Heart right ventricle (tissue), 16 donors: ENCODE data around the gene TBC1D2B. TPM values are rescaled to one million over a fixed set of nuclear protein-coding genes. Genes with fewer than 3 reads are reported as not detected.
"Not testable (repeated sequence)": the region's sequence is repeated elsewhere in the genome, so short reads cannot be mapped to it uniquely, and the experiment has no call there.

Source experiments
- ATAC-seq, 8 donors: fragments of 200-7000 bp; cut with Tn5 transposase; one replicate each; pipeline ENCODE4 v1.9.1; 2020; ENCODE audit warnings: mild to moderate bottlenecking in 8 of 8, moderate library complexity in 8 of 8, moderate number of reproducible peaks in 1 of 8
- DNase-seq, 2 donors: peaks; one replicate each; pipeline ENCODE4 v3.0.0-alpha.2; 2020
- H3K27ac ChIP-seq, 10 donors: fragments of 200-600 bp; sonication (generic) in 2 of 10; one replicate each; pipeline versions ENCODE4 v1.5.0 to v1.8.0; 2020 to 2022; ENCODE audit warnings: mild to moderate bottlenecking in 3 of 10
- H3K27me3 ChIP-seq, 7 donors: fragments of 200-600 bp; one replicate each; pipeline ENCODE4 v1.8.0; 2021 to 2022; ENCODE audit warnings: mild to moderate bottlenecking in 2 of 7
- H3K36me3 ChIP-seq, 9 donors: fragments of 200-600 bp; sonication (generic) in 1 of 9; one replicate each; pipeline versions ENCODE4 v1.5.0 to v1.8.0; 2020 to 2022; ENCODE audit warnings: mild to moderate bottlenecking in 2 of 9
- H3K4me1 ChIP-seq, 9 donors: fragments of 200-600 bp; sonication (generic) in 1 of 9; one replicate each; pipeline versions ENCODE4 v1.5.0 to v1.8.0; 2020 to 2022; ENCODE audit warnings: mild to moderate bottlenecking in 4 of 9
- H3K4me3 ChIP-seq, 10 donors: fragments of 200-600 bp; sonication (generic) in 2 of 10; one replicate each; pipeline versions ENCODE4 v1.5.0 to v1.8.0; 2020 to 2022; ENCODE audit warnings: mild to moderate bottlenecking in 7 of 10, moderate library complexity in 2 of 10
- H3K9me3 ChIP-seq, 11 donors: fragments of 200-600 bp in 10 of 11; sonication (generic) in 2 of 11; one replicate each; pipeline versions ENCODE4 v1.5.0 to v1.8.0; 2013 to 2022; ENCODE audit warnings: mild to moderate bottlenecking in 2 of 11, control low read depth in 1 of 11, moderate library complexity in 1 of 11
- WGBS, 2 donors: extraction: QIAGEN DNeasy Blood & Tissue Kit; methylation state at CpG; one replicate each; pipeline ENCODE4 v1.1.7; 2013; ENCODE audit warnings: inconsistent platforms in 1 of 2; 5-methylcytosine and 5-hydroxymethylcytosine counted together
- intact Hi-C, 10 donors: fragments of 100-400 bp; cut with DNase I; formaldehyde crosslinking; loops; one replicate each; pipeline versions ENCODE4 v1.11.1 to v1.14.2; 2022
- polyA plus RNA-seq, 2 donors: library from polyadenylated mRNA; stranded (reverse); fragments of 200-250 nt; gene quantifications; one replicate each; pipeline ENCODE4 v1.2.3, GENCODE V29; 2013
- total RNA-seq, 10 donors: library from RNA; stranded (reverse); fragmentation: NEBNext Ultra II Directional in 3 of 10; extraction: Animal tissue kit (Norgen Biotek cat#: 25700) in 3 of 10; gene quantifications; one replicate each; pipeline versions ENCODE4 v1.2.1 to v1.2.4, GENCODE V29; 2021 to 2023
- TF ChIP-seq, protein P1 (sequence below), 9 donors: fragments of 200-600 bp; sonication (generic) in 2 of 9; IDR thresholded peaks; one replicate each; pipeline versions ENCODE4 v1.5.0 to v1.8.0; 2021 to 2022; ENCODE audit warnings: antibody characterized with exemption in 9 of 9, mild to moderate bottlenecking in 5 of 9, moderate library complexity in 1 of 9
- donor health status: Arrhythmogenic right ventricular cardiomyopathy.
- donor health status: ischemic (EF 13 %, LVEDD 7.1; RV severe dilation, severe dysfunction).
- donor health status: healthy with polysubstance abuse.
- donor health status: DM: no; HTN: yes; CAD: no.
- donor health status: DM: no; HTN: no; CAD: no.
- donor health status: ischemic (EF 25% LVEDD 6.9; RV normal size, moderate dysfunction).
- donor health status: ischemic (EF 25% LVEDD 5.7; RV mildly dilated, moderate dysfunction).
- donor health status: healthy.
- donor health status: DM: yes; HTN: yes; CAD: no.
- donor health status: Ischemic cardiomyopathy.
- donor health status: ischemic (EF 35%, LVEDD 5.7; RV mildly dilated, moderate dysfunction).
- donor health status: nonischemic (EF 11% LVEDD 7.7; RV severe dilation, severe dysfunction).
- donor health status: DM: yes; HTN: yes; CAD: no.
- donor health status: PGD.
- donor health status: ischemic (EF 29% LVEDD 5.4; RV normal size, mild dysfunction).
- donor health status: nonischemic (EF 23%, LVEDD 6.1; RV moderate dilation, normal function).

TBC1D2B gene
- total and polyA plus RNA-seq, 12 donors = 4.7 to 20.8 (median 9.6) TPM

GRCh38 chr15:77994893-77995536 is 82.5 kb downstream of the TBC1D2B start:
- Histone ChIP-seq H3K27ac (peak overlapping the region in 8 of 10 donors; percentile 44 to 90 (median 84)), H3K4me1 (peaks cover 28 to 73% (median 54%) of the 10 kb centered on the region in 9 donors), H3K36me3 (peaks cover 0 to 51% (median 7%) of the 10 kb centered on the region in 9 donors)
- TF ChIP-seq, protein P1, sequence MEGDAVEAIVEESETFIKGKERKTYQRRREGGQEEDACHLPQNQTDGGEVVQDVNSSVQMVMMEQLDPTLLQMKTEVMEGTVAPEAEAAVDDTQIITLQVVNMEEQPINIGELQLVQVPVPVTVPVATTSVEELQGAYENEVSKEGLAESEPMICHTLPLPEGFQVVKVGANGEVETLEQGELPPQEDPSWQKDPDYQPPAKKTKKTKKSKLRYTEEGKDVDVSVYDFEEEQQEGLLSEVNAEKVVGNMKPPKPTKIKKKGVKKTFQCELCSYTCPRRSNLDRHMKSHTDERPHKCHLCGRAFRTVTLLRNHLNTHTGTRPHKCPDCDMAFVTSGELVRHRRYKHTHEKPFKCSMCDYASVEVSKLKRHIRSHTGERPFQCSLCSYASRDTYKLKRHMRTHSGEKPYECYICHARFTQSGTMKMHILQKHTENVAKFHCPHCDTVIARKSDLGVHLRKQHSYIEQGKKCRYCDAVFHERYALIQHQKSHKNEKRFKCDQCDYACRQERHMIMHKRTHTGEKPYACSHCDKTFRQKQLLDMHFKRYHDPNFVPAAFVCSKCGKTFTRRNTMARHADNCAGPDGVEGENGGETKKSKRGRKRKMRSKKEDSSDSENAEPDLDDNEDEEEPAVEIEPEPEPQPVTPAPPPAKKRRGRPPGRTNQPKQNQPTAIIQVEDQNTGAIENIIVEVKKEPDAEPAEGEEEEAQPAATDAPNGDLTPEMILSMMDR (IDR thresholded peaks at IDR 0.05) = peak in 6 of 9 donors; percentile 26 to 45 (median 32)
- 41 to 55% methylated on average over 14 to 15 of the region's 15 CpGs for WGBS, 2 donors
- H3K9me3 ChIP-seq, H3K27me3 ChIP-seq, H3K4me3 ChIP-seq, intact Hi-C loops: not testable (repeated sequence)
- peak; percentile 60 to 64 for DNase-seq
- peak; percentile 12 to 65 (median 47) for ATAC-seq

- TF ChIP-seq, protein P1 (IDR thresholded peaks at IDR 0.05) = peak in 1 of 9 donors; percentile 30
- ATAC-seq (peak; percentile 26 to 74 (median 54)), DNase-seq (peak; percentile 78 to 80)
- not testable (repeated sequence) for H3K9me3 ChIP-seq, H3K27me3 ChIP-seq, H3K4me3 ChIP-seq
- 30 to 40% methylated on average over 17 of the region's 18 CpGs for WGBS, 2 donors
- intact Hi-C loops = loop anchor here in 1 of 10 donors (2.0 kb wide), 1 partner anchor 19 kb away; no protein-coding TSS in a partner anchor
- peaks cover 0 to 42% (median 7%) of the 10 kb centered on the region in 9 donors for H3K36me3 ChIP-seq
- H3K27ac ChIP-seq = peak overlapping the region; percentile 3 to 90 (median 82)
- H3K4me1 ChIP-seq = peaks cover 28 to 71% (median 54%) of the 10 kb centered on the region in 9 donors
These were observed 83.4 kb downstream of the TBC1D2B start for GRCh38 chr15:77993970-77994693.

DNA sequence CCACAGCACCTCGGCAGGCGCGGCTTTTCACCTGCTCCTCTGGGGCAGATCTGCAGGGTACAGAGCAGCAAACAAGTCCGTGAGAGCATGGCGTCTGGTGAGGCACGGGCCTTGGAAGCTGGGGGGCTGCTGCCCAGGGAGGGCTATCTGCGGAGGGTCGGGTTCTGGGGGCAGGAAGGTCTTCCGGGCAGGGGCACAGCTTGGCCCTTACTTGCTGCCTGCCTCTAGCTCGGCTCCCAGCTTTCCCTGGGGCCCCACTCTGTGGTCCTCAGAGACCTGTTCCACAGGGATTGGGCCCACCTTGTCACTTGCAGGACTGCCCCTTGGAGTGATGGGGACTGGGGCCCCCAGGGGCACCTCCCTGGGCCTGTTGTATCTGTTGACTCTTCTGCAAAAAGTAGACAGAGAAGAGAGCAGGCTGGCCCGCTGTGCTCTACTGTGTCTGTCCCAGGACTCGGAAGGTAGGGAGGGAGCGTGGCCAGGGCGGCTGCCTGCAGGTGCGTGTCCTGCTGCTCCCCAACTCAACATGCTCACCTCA is 84.1 kb downstream of the TBC1D2B start:
- H3K9me3 ChIP-seq = no peaks in the 10 kb centered on the region
- no peak overlapping the region for H3K4me3 ChIP-seq
- TF ChIP-seq, protein P1 (IDR thresholded peaks at IDR 0.05) = no peak
- DNase-seq (no peak), ATAC-seq (no peak)
- peaks cover 0 to 36% (median 7%) of the 10 kb centered on the region in 9 donors for H3K36me3 ChIP-seq
- no peaks in the 10 kb centered on the region for H3K27me3 ChIP-seq
- H3K27ac ChIP-seq = peak overlapping the region; percentile 3 to 90 (median 82)
- peaks cover 28 to 72% (median 55%) of the 10 kb centered on the region in 9 donors for H3K4me1 ChIP-seq
- 91 to 95% methylated on average over 15 of the region's 15 CpGs for WGBS, 2 donors
- intact Hi-C loops = loop anchor here in 1 of 10 donors (2.0 kb wide), 1 partner anchor 19 kb away; no protein-coding TSS in a partner anchor
